Activated CD4-positive, alpha-beta T cell treated with anti-CD3 and anti-CD28 coated beads, Interleukin-2, amount 50 U/mL, for 4 hours (primary cell): ENCODE measurements around the gene ANGPTL7.
"Not testable (repeated sequence)": the region's sequence is repeated elsewhere in the genome, so short reads cannot be mapped to it uniquely, and the experiment has no call there.

Source experiments
- DNase-seq, 2 experiments: peaks; one replicate each; pipeline ENCODE4 v3.0.0-alpha.2; 2020

The ANGPTL7 gene

GRCh38 chr1:11188858-11189451 is at the start of gene ANGPTL7:
Gene ANGPTL7 (plus strand): TSS chr1:11189355. CDS start chr1:11189580, 225 bp downstream.
- no peak for DNase-seq

- no peak for DNase-seq
Observed at GRCh38 chr1:11142618-11143391, 46.4 kb upstream of the ANGPTL7 start.

DNA sequence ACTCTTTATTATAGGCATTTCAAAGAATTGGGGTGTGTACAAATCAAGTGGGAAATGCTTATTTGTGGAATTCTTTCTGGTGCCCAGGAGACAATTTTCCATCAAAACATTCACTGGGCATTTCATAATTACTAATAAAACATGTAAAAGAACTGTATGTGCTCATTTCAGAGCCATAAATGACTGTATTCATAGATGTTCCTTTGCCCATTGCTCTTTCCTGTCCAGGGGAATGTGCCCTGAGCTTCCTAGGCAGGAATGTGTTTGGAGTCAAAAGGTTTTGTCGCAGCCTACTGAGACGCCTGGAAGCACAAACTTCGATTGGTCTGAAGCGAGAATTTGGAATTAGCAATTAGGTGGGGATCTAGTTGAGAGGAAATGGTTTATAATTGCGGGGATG is 45.8 kb upstream of the ANGPTL7 start:
- DNase-seq, result no peak

GRCh38 chr1:11143907-11144306 is 45.2 kb upstream of the ANGPTL7 start:
- no peak for DNase-seq

DNA sequence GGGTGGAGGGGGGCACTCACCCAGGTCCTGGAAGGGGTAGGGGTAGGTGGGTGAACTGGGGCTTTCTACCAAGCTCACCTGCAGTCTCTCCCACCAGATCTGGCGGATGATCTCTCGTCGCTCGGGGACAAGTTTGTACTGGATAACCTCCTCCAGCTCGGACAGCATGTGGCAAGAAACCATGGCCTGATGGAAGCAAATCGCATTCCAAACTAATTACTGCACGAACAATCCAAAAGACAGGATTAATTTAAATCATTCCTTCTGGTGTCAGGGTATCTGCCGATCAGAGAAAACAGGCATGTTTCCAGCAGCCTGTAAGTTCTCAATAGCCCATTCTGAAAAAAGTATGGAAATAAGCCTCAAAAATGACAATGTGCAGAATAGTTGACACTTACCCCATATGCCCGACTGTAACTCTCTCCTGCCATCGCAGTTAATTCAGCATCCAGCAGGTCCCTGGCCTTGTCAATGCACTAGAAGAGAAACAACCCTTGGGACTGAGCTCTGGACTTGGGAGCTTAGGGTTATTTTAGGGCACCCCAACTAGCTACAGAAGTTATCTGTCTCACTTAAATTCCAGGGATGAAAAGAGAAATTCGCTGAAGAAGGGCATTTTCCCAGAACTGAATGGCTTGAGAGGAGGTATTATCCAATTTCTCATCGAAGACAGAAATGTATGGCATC is 44.4 kb upstream of the ANGPTL7 start:
- no peak for DNase-seq

DNA sequence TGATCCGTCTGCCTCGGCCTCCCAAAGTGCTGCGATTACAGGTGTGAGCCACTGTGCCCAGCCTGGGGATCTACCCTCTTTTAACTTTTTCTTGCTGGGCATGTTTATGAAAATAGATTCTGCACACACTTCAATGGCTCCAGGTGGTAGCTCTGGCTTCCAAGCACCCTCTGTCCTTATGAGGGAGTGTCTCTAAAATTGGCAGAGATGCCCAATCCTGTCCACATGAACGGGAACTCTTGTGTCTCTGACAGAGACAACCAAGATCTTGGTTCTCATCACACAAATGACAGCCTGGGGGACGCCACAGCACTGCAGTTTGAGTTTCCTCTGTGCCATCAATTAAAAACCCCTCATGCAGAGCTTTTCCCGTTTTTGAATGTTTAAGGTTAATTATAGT is 43.4 kb upstream of the ANGPTL7 start:
- no peak for DNase-seq

DNA sequence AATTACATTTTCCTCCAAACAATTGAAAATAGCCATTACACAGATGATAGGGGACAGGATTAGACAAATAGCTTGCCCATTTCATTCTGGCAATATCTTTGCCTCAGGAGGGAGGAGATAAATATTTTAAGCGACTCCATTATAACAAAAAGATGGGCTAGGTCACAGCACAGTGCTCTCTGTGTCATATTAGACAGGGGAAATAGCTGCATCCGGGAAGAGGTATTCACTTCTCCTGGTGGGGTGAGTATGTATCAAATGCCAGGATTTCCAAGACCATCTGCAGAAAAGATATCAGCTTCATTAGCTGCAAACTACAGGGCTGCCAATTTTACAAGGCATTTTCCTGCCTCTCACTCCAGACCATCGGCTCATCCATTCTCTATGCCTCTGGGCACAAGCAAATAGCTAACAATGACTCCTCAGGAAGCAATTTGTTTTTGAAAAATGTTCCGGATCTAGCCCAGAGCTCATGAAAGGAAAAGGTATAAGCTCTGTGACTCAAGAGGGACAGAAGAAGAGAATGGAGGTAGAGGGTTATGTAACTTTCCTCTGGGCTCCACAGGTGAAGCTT is 41.9 kb upstream of the ANGPTL7 start:
- DNase-seq, result no peak

DNA sequence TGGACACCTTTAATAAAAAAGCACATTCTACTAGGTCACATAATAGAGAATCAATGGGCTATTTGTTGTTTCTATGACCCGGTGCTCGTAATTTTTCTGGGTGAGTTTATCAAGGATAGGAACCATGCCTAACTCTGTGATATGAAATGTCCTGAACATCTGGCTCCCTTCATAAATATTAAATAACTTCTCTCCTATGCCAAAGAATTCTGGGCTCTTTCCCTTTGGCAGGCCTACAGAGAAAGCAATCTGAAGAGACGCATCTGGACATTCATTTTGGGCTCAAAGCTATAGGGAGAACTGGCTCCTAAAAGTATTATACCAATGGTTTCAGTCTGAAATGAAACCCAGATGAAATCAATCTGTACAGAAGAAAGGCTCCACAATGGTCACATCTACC is 38.8 kb upstream of the ANGPTL7 start:
- no peak for DNase-seq

DNA sequence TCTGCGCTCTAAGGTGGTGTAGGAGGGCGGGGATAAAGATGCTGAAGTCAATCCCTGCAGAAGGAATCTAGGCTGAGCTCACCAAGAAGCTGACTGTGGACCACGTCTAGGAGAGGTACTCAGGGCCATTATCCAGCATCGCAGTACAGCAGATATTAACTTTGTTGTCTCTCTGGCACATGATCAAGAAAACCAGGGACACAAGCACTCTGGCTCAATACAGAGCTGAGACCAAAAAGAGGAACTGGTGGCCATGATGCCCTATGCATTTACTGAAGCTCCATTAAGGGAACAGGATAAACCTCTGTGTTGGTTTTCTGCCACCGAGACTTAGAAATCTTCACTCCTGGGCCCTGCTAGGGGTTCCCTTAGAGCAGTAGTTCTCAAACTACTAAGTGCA is 38.0 kb upstream of the ANGPTL7 start:
- DNase-seq, result no peak

DNA sequence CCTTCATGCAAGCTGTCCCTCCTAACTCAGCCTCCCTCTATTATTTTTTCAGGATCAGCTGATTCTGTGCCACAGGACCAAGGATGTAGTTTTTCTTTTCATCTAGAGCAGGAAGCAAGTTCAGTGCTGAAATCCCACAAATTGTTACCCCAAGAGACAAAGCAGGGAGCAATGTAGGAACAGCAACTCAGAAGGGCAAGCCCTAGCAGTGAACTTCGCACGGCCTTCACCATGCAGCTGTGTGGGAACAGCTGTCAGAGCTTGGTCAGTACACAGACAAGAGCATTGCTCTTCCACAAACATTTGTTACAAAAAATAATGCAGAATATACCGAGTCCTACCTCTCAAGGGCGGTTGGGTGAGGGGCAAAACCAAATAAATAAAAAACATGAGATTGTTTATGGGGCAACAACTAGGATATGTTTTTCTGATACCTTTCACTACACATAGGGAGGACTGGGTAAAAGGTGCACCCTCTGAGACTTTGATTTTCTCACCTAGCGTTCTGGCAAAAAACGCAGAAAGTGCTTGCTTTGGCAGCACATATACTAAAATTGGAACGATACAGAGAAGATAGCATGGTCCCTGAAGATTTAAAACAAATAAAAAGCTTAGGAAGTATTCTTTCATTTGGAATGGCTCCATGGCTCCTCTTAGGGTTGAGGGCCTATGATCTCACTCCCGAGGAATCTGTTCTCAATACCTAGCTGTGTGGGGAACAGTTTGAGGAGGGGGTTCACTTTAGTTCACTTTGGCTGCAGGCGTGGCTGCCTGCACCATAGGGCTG is 37.1 kb upstream of the ANGPTL7 start:
- DNase-seq, result no peak

DNA sequence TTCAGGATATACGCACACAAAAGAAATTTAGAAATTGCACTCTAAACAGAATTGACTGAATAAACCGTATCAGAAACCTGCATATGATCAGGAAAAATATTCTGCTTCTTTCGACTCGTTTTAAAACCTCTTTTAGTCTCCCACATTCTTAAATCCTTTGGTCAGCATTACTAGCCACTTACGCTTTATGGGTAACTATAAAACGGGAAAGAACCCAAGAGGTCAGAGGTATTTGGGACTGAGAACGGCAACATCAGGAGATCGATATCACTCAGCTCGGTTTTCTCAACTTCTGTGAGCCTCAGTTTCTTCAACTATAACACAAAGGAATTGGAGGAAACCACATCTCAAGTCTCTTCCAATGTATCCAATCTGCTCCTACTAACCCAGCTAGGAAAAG is 36.4 kb upstream of the ANGPTL7 start:
- DNase-seq, result no peak

DNA sequence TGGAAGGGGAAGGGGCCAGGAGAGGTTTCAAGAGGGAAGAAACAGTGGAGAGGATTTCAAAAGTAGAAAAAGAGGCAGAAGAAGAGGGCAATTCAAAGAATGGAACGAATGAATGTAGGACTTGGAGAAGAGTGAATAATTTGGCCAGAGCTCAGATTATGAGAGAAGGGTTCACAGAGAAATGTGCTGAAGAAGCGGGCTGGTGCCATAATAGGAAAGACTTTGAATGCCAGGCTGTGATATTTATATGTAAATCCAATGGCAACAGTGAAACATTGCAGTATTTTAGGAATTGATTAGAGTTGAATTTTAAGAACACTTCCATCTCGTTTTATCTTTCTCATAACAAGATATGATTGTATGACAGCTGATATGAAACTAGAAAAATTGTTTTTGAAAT is 36.0 kb upstream of the ANGPTL7 start:
- no peak for DNase-seq

DNA sequence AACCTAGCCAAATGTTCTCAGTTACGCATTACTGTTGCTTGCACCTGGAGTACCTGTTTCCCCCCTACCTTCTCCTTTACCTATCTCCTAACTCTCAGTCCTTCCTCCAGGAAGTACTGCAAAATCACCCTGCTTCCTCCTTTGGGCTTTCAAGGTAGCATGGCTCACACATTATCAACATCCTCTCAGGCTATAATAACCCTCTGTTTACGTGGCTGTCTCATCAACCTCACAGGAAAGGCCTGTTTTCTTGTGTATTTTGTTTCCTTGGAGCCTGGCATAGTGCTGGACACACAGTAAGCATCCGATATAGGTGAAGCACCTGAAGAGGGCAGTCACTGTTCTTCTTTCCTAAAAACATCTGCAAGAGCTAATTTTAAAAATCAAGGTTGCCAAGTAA is 32.7 kb upstream of the ANGPTL7 start:
- no peak for DNase-seq

DNA sequence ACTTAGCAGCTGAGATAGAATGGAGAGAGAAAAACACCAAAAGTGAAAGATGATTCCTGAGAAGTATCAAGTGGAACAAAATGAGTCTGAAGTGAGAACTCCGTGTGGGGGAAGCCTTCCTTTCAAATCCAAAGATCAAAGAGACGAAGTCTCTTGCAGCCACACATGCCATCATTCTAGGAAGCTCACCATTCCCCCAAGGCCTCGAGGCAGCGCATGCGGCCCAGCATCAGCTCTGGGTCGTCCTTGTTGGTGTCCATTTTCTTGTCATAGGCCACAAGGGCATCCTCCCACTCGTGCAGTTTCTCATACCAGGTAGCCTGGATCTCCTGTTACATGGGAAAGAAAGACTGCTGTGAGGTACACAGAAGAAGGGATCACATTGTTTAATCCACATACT is 32.2 kb upstream of the ANGPTL7 start:
- no peak for DNase-seq

GRCh38 chr1:11157394-11157793 is 31.8 kb upstream of the ANGPTL7 start:
- DNase-seq, result no peak

DNA sequence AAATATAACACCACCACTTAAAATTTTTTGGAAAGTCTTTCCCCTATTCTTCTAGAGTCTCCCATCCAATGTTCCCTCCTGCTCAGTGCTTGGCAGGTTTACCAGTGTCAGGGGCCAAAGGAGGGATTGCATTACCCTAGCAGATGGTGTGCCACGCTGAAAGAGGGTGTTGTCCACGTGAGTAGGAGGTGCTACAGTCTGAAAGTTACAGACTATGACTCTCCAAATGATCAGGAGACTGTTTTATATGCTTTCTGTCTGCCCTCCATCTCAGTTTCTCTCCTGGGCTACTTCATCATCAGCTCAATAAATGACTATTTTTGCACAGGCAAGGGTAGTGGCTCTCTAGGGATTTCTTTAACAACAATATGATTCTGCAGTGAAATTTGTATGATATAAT is 31.3 kb upstream of the ANGPTL7 start:
- DNase-seq, result no peak

- no peak for DNase-seq
Observed at GRCh38 chr1:11158291-11158690, 30.9 kb upstream of the ANGPTL7 start.

DNA sequence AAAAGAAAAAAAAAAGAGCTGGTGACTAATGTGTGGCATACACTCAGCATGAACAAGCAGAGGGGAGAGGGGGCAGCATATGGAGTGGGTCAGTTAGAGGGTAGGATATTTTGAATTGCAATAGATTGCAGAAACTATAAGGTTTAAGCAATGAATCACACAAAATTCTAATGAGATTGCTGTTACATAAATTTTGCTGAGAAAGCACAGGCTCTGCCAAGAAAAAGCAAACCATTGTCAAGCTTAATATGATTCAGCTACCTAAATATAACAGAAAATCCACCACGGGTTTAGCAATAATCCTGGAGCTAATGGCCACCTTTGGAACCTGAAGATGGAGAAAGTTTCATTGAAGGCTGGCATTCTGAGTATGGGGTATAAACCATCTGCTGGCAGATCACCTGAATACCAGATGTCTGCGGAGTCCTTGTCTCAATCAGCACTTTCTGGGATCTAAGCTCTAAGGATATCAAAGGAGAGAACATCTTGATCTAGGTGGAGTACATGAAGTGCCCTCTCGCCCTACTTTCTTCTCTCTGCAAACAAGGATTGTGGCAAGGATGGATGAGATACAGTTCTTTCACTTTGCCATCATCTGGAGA is 30.3 kb upstream of the ANGPTL7 start:
- DNase-seq, result no peak

DNA sequence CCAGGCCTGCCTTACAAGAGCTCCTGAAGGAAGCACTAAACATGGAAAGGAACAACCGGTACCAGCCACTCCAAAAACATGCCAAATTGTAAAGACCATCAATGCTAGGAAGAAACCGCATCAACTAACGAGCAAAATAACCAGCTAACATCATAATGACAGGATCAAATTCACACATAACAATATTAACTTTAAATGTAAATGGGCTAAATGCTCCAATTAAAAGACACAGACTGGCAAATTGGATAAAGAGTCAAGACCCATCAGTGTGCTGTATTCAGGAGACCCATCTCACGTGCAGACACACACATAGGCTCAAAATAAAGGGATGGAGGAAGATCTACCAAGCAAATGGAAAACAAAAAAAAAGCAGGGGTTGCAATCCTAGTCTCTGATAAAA is 26.4 kb upstream of the ANGPTL7 start:
- DNase-seq, result not testable (repeated sequence)

DNA sequence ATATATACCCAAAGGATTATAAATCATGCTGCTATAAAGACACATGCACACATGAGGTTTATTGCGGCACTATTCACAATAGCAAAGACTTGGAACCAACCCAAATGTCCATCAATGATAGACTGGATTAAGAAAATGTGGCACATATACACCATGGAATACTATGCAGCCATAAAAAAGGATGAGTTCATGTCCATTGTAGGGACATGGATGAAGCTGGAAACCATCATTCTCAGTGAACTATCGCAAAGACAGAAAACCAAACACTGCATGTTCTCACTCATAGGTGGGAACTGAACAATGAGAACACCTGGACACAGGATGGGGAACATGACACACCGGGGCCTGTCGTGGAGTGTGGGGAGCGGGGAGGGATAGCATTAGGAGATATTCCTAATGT is 22.4 kb upstream of the ANGPTL7 start:
- not testable (repeated sequence) for DNase-seq

- no peak for DNase-seq
Observed at GRCh38 chr1:11168731-11169130, 20.4 kb upstream of the ANGPTL7 start.

DNA sequence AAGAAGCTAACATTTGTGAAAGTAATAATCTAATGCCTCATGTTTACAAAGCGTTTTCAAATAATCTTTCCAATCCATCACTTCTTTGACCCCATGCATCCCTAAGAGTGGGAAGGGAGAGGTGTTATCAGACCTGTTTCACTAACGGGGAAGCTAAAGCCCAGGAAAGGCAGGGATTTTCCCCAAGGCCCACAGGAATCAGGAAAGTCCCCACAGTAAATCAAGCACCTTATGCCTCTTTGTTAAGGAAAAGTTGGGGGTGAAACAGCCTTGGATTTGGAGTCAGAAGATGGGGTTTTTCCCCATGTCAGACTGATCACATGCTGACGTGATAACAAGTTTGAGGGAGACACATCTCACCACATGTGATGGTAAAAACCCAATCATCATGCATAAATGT is 20.0 kb upstream of the ANGPTL7 start:
- no peak for DNase-seq

GRCh38 chr1:11170102-11170501 is 19.1 kb upstream of the ANGPTL7 start:
- no peak for DNase-seq
